Thyroid gland (tissue), 4 donors: ENCODE data around the gene CYP1A2.

ENCODE experiments used
- CTCF ChIP-seq, 6 experiments: fragments of 200-600 bp in 3 of 6; fragments of 450-650 bp in 3 of 6; sonication (generic) in 3 of 6; IDR thresholded peaks; one replicate each; pipeline ENCODE4 v1.5.1; 2016 to 2019; ENCODE audit warnings: antibody characterized with exemption in 6 of 6, mild to moderate bottlenecking in 2 of 6, inconsistent platforms in 1 of 6, moderate library complexity in 1 of 6
- POLR2A ChIP-seq, 2 donors: fragments of 450-650 bp; IDR thresholded peaks; one replicate each; pipeline ENCODE4 v1.6.1; 2017; ENCODE audit warnings: antibody characterized with exemption in 2 of 2, mild to moderate bottlenecking in 2 of 2, moderate library complexity in 1 of 2

GRCh38 chr15:74794248-74794969 is 45.8 kb downstream of the CYP1A2 start:
- TF ChIP-seq CTCF (IDR thresholded peaks at IDR 0.05) (no peak), POLR2A (IDR thresholded peaks at IDR 0.05) (no peak)
